ENCODE data around the gene FOXR1. TPM values are rescaled to one million over a fixed set of nuclear protein-coding genes. Genes with fewer than 3 reads are reported as not detected.

FOXR1 gene
- total and polyA plus RNA-seq, 2 donors (not counting 1 experiment from before 2014, with no cell fraction given) = not detected

DNA sequence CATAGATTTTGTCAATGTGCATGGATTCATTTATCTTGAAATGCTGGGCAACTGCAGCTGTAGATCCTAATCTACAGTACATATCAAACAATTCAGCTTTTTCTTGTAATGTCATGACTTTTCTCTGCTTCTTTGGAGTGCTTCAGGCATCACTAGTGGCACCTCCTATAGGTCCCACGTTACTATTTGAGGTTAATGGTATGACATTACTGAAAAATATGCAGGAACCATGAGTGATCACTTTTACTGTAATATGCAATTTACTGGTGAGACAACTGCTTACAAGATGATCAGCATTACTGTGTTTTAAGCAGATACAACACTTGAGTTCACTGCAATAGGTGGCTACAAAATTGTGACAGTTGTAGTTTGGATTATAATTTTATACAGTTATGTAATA is 29.3 kb downstream of the FOXR1 start:
- no peak overlapping the region for H3K27ac Mint-ChIP-seq
- no peak for DNase-seq
- H3K4me3 Mint-ChIP-seq = no peak overlapping the region

DNA sequence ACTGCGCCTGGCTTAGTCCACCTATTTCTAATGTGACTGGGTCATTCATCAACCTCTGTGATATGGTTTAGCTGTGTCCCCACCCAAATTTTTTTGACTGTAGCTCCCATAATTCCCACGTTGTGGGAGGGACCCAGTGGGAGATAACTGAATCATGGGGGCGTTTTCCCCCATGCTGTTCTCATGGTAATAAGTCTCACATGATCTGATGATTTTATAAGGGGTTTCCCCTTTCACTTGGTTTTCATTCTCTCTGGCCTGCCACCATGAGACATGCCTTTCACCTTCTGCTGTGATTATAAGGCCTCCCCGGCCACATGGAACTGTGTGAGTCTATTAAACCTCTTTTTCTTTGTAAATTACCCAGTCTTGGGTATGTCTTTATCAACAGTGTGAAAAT is 35.1 kb downstream of the FOXR1 start:
- Histone ChIP-seq H3K9me3 (ENCODE audit: control extremely low read depth in 1 of 3, control insufficient read depth in 2 of 3, insufficient read depth in 1 of 3, low read length in 2 of 3) (no peaks in the 10 kb centered on the region), H3K4me1 (ENCODE audit: control insufficient read depth in 2 of 2, insufficient read depth in 2 of 2, low read length in 2 of 2) (no peaks in the 10 kb centered on the region), H3K4me3 (ENCODE audit: control extremely low read depth in 1 of 5, extremely low read depth in 1 of 5, insufficient read depth in 1 of 5, low read depth in 2 of 5, low read length in 4 of 5) (no peak overlapping the region), H4K20me1 (ENCODE audit: control insufficient read depth, insufficient read depth, low read length, poor library complexity, severe bottlenecking) (no peaks in the 10 kb centered on the region), H2AFZ (ENCODE audit: insufficient read depth, low read depth, low read length, poor library complexity, severe bottlenecking) (no peak overlapping the region), H3K36me3 (replicated peaks in 1 of 2; ENCODE audit: control extremely low read depth in 1 of 2, control insufficient read depth in 1 of 2, extremely low read depth in 1 of 2, insufficient read depth in 2 of 2, low read length in 1 of 2) (peaks cover 0 to 53% of the 10 kb centered on the region in 2 experiments), H3K79me2 (ENCODE audit: control insufficient read depth, insufficient read depth, low read length) (peaks cover 7% of the 10 kb centered on the region), H3K27me3 (replicated peaks in 1 of 4; ENCODE audit: control extremely low read depth in 1 of 4, control insufficient read depth in 3 of 4, insufficient read depth in 4 of 4, low read length in 3 of 4) (no peaks in the 10 kb centered on the region), H3K27ac (ENCODE audit: low read length in 2 of 2) (no peak overlapping the region), H3K9ac (ENCODE audit: low read length) (no peak overlapping the region), H3K4me2 (replicated peaks; ENCODE audit: low read depth, low read length, poor library complexity, severe bottlenecking) (no peak overlapping the region)
- no peak for TF ChIP-seq EZH2 (IDR thresholded peaks at IDR 0.05; ENCODE audit: borderline replicate concordance, insufficient read depth, low read depth, low read length, poor library complexity, severe bottlenecking)
- TF ChIP-seq, protein P1, sequence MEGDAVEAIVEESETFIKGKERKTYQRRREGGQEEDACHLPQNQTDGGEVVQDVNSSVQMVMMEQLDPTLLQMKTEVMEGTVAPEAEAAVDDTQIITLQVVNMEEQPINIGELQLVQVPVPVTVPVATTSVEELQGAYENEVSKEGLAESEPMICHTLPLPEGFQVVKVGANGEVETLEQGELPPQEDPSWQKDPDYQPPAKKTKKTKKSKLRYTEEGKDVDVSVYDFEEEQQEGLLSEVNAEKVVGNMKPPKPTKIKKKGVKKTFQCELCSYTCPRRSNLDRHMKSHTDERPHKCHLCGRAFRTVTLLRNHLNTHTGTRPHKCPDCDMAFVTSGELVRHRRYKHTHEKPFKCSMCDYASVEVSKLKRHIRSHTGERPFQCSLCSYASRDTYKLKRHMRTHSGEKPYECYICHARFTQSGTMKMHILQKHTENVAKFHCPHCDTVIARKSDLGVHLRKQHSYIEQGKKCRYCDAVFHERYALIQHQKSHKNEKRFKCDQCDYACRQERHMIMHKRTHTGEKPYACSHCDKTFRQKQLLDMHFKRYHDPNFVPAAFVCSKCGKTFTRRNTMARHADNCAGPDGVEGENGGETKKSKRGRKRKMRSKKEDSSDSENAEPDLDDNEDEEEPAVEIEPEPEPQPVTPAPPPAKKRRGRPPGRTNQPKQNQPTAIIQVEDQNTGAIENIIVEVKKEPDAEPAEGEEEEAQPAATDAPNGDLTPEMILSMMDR (IDR thresholded peaks at IDR 0.05) = no peak
- intact Hi-C loops (cut with micrococcal nuclease) = no loop called here
- no peak for ATAC-seq (ENCODE audit: low read depth)
- WGBS (ENCODE audit: insufficient coverage) = 100% methylated on average over 1 of the region's 4 CpGs
- Mint-ChIP-seq H3K27me3 (no peaks in the 10 kb centered on the region), H3K9me3 (ENCODE audit: insufficient read depth) (no peaks in the 10 kb centered on the region), H3K4me1 (peaks cover 3% of the 10 kb centered on the region), H3K4me3 (no peak overlapping the region), H3K27ac (no peak overlapping the region)
- no peak for DNase-seq
- ChIA-PET POLR2A (no interaction called here), CTCF (interaction anchor here (0.7 kb wide), 1 partner anchor 481 kb away, joined by 3 read pairs; no protein-coding TSS in a partner anchor)

More for the DNA sequence above, 29.3 kb downstream of the FOXR1 start:
- no peak for TF ChIP-seq EZH2 (IDR thresholded peaks at IDR 0.05; ENCODE audit: borderline replicate concordance, insufficient read depth, low read depth, low read length, poor library complexity, severe bottlenecking)
- TF ChIP-seq, protein P1 (IDR thresholded peaks at IDR 0.05) = no peak
- WGBS (ENCODE audit: insufficient coverage) = no CpG with 5 or more reads among the region's 1 CpG
- peaks cover 35% of the 10 kb centered on the region for H3K4me1 Mint-ChIP-seq
- Histone ChIP-seq H3K27me3 (replicated peaks in 1 of 4; ENCODE audit: control extremely low read depth in 1 of 4, control insufficient read depth in 3 of 4, insufficient read depth in 4 of 4, low read length in 3 of 4) (no peaks in the 10 kb centered on the region), H3K9me3 (ENCODE audit: control extremely low read depth in 1 of 3, control insufficient read depth in 2 of 3, insufficient read depth in 1 of 3, low read length in 2 of 3) (no peaks in the 10 kb centered on the region), H3K27ac (ENCODE audit: low read length in 2 of 2) (no peak overlapping the region), H2AFZ (ENCODE audit: insufficient read depth, low read depth, low read length, poor library complexity, severe bottlenecking) (no peak overlapping the region), H3K4me1 (ENCODE audit: control insufficient read depth in 2 of 2, insufficient read depth in 2 of 2, low read length in 2 of 2) (peaks cover 17 to 22% of the 10 kb centered on the region in 2 donors), H3K36me3 (replicated peaks in 1 of 2; ENCODE audit: control extremely low read depth in 1 of 2, control insufficient read depth in 1 of 2, extremely low read depth in 1 of 2, insufficient read depth in 2 of 2, low read length in 1 of 2) (peaks cover 3 to 37% of the 10 kb centered on the region in 2 experiments), H4K20me1 (ENCODE audit: control insufficient read depth, insufficient read depth, low read length, poor library complexity, severe bottlenecking) (no peaks in the 10 kb centered on the region), H3K9ac (ENCODE audit: low read length) (no peak overlapping the region), H3K4me3 (ENCODE audit: control extremely low read depth in 1 of 5, extremely low read depth in 1 of 5, insufficient read depth in 1 of 5, low read depth in 2 of 5, low read length in 4 of 5) (no peak overlapping the region), H3K4me2 (replicated peaks; ENCODE audit: low read depth, low read length, poor library complexity, severe bottlenecking) (no peak overlapping the region), H3K79me2 (ENCODE audit: control insufficient read depth, insufficient read depth, low read length) (peaks cover 34% of the 10 kb centered on the region)
- H3K9me3 Mint-ChIP-seq (ENCODE audit: insufficient read depth) = no peaks in the 10 kb centered on the region
- ChIA-PET CTCF (interaction anchor here (0.7 kb wide), 1 partner anchor 15 kb away, joined by 3 read pairs; no protein-coding TSS in a partner anchor), POLR2A (interaction anchor here (0.7 kb wide), 1 partner anchor 194 kb away, joined by 7 read pairs; no protein-coding TSS in a partner anchor)
- H3K27me3 Mint-ChIP-seq = no peaks in the 10 kb centered on the region
- intact Hi-C loops (cut with micrococcal nuclease) = no loop called here
- no peak for ATAC-seq (ENCODE audit: low read depth)

Measured in B cell (primary cell).